Activated CD8-positive, alpha-beta memory T cell treated with anti-CD3 and anti-CD28 coated beads, Interleukin-2, amount 50 U/mL, for 24 hours (primary cell): ENCODE data around the gene CST5.
A peak's percentile ranks its signal among the peaks of the same experiment; 100 is the strongest.
"Not testable (repeated sequence)": the region's sequence is repeated elsewhere in the genome, so short reads cannot be mapped to it uniquely, and the experiment has no call there.

ENCODE experiments used
- DNase-seq: peaks from one replicate; pipeline ENCODE4 v3.0.0-alpha.2; 2020; ENCODE audit errors: extremely low read depth

The CST5 gene

DNA sequence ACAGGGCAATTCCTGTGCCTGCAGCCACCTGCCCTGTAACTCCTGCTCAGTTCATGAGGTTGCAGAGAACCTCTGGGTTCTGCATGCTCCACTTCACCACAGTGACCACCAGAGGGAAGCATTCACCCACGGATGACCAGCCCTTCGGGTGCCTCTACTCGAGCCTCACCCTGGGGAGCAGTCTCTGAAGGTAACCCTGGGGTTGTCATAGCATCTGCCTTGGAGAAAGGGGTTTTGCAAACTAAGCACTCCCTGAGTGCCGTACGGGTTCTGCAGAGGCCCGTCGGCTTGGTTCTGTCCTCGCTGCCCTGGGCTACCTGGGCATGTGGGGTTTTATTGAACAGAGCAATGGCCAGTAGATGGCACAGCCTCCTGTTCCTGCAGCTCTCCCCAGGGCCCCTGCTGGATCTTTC, 10.2 kb upstream of the CST5 start:
- DNase-seq: peak; percentile 35

DNA sequence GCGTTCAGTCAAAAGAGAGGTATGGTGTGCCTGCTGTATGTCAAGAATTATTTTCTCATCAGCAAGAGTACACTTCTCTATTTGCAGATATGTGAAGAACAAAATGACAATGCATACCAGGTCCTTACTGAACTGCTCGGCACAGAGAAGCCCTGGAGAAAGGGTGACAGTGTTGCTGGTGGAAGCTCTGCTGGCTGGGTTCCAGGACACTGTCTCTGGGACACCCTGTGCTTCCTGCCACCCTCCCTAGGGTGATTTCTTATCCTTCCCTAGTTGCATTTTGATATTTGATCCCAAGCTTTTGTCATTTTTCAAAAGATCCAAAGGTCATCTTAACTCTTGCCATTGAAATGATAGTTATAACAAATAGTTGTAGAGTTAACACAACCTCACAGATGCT, 8.3 kb upstream of the CST5 start:
- DNase-seq: no peak

DNA sequence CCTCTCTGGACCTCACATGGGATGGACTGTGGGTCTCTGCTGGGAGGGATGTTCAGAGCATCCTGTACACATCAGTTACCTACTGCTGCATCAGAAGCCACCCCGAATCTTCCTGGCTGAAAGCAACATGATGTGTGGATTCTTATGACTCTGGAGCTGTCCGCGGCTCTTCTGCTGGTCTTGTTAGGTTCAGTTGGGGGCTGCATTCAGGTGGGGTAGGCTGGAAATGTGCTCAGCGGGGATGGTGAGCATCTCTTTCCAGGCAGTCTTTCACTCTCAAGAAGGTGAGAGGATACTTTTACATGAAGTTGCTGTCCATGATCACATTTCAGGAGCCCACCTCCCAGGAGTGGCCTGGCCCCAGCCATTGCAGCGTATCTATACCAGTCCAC, 5.2 kb upstream of the CST5 start:
- DNase-seq: no peak

DNA sequence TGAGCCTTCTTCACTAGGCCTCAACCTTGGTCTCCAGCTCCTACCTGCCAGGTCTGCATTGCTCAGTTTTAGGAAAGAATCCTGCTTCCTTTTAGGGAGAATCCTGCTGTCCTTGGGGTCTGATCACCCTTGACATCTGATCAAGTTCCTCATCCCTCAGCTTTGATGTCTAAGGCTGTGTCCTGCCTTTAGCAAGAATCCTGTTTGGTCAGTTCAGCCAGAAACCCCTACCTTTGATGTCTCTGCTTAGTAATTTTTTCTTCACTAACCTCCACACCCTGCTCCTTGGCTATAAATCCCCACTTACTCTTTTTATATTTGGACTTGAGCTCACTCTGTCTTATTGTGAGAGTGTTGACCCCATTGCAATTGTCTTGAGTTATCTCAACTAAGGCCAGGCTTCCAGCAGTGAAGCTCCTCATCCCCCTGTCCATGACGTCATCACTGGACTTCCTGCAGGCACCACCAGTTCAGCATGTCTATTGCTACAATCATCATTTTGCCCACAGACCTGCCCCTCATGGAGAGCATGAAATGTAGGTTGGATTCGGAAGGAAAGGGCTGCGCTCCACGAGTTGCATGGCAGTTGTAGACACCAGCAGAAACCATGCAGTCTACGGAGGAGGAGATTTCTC, 4.7 kb upstream of the CST5 start:
- DNase-seq: no peak

DNA sequence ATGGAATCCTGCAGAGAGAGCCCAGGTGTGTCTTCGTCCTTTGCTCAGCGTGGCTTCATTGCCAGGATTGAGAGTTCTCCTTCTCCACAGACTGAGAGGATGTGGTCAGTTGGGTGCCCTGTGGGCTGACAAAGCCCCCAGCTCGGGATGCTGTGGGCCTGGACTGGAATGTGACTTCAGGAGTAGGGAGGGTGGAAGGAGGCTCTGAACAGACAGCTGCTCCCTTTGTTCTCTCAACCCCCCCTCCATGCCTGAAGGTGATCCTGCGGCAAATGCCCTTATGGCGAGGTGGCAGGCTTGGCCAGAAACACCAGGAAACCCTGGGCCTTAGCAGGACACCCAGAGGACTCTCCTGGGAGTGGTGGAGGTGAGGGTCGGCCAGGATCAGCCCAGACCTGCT, 1.8 kb upstream of the CST5 start:
- no peak for DNase-seq

DNA sequence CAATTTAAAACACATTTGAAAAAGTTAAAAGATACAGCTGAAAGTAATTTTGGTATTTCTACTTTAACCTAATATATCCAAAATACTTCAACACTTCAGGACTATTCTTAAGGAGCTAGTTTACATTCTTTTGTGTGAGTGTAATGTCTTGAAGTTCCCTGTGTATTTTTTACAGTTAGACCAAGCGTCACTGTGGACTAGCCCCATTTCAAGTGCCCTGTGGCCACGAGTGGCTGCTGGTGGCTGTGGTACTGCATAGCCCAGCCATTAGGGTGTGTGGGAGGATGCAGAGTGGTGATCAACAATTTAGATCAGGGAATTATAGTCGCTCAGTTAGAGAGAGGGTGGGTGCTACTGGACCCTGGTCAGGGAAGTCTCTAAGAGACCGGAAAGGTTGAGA, 869 bp upstream of the CST5 start:
- DNase-seq: no peak

DNA sequence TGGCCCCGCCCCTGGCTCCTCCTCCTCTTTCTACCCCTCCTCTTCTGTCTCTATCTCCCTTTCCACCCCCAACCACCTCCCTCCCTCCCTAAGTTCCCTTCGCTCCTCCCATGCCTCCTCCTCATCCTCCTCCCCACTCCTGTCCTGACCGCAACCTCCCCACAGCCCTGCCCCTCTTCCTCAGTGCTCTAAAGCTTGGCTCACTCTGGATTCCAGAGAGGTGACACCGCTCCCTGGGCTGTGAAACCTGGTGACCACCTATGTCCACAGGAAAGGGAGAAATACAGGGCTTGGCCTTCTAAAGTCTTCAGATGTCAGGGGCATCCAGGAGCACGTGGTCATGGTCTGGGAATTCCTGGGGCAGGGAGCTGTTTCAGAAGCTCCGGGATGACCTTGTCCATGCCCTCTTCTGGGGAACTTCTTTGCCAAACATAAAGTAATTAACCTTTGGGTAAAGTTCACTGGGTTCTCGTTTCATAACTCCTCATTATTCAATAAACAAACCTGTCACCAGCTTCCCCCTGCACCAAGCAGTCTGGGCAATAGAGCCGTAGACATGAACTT, 345 bp upstream of the CST5 start:
- no peak for DNase-seq

DNA sequence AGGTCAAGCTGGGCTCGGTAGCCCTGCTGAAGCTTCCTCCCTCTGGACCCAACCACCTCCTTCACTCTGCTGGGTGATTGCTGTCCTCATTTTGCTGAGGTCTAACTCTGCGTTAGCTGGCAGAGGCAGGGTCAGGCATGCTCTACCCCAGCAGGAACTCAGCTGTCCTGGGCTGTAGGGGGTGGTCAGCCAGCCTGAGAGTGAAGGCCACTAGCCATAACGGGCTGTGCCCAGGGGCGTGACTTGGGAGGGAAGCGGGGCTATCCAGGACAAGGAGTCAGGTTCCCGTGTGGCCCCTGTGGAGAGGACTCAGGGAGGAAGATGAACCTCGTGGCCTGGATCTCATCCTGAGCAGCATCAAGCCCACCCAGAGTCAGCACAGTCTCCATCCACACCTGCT, 761 bp downstream of the CST5 start:
- no peak for DNase-seq

DNA sequence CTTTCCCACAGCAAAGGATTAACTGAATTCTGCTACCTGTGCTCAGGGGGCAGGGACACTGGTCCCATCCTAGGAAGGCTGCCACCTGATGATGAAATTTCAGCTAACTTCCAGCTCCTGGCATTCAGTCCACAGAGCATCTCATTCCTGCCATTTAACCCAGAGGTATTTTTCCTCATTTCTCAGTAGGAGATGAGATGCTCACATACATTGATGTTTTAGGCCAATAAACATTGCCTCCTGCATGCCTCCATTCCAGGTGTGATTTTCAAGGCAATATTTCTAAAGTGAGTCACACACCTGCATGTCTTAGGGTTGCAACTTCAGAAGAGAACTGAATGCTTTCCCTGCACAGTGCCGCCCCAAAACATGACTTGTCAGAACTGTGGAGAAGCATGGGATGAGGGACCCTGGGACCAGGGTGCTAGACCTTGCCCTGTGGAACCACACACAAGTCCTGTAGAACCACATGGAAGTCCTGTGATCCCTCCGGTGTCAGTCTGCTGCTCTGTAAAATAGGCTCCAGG, 1.5 kb downstream of the CST5 start:
- not testable (repeated sequence) for DNase-seq

DNA sequence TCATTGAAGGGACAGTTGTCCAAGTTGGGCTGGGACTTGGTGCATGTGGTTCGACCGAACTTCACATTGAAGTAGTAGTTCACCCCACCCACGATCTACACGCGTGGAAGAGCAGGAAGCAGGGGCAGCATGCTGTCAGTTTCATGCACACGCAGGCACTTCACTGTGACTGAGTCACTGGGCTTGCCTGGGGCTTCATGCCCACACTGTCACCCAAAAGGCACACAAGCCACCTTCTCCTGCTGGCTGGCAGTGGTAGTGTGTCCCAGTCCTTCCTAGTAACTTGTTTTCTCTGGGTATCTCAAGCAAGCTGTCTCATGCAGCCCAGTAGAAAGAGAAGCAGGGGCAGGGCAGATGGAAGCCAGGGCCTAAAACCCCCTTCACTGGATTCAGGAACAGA, 2.0 kb downstream of the CST5 start:
- DNase-seq: no peak

DNA sequence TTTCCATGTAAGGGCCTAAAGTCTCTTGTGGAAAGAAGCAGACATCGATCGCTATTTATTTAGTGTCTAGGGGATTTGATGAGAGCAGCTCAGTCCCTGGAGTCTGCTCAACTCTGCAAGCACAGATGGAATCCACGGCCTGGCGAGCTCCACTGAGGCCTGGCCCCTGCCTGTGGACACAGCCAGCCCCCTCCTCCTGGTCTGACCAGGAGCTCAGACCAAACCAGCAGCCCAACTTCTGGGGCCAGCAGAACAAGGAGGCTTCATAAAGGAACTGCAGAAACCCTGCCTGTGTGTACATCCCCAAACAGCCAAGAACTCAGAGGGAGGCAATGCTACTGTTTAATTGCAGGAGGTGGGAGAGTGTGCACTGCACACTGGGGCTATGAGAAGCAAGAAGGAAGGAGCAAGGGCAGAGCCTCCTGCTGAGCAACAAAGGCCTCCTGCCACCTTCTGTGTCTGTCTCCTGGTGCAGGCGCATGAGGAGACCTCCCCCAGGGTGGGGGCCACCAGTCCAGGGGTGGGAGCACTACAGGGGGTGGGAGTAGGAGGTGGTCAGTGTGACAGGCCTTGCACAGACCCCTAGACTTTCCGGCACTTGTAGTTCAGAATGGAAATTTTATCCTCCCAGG, 3.8 kb downstream of the CST5 start:
- no peak for DNase-seq

DNA sequence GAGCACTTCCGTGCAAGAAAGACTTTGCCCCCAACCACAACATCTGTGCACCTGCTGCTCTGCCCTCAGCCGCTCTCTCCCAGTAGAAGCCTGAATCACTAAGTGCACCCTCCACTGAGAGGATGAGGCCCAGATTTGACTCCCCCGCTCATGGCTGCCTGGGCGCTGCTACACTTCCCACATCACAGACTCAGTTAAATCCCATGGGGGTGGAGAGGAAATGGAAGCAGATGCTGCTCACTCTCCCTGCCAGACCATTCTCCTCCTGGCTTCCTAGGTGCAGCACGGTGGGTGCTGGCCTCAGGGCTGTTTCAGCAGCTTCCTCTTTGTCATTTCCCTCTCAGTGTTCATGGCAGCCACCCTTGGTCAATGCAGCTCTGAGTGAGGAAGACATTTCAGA, 4.8 kb downstream of the CST5 start:
- DNase-seq: no peak

DNA sequence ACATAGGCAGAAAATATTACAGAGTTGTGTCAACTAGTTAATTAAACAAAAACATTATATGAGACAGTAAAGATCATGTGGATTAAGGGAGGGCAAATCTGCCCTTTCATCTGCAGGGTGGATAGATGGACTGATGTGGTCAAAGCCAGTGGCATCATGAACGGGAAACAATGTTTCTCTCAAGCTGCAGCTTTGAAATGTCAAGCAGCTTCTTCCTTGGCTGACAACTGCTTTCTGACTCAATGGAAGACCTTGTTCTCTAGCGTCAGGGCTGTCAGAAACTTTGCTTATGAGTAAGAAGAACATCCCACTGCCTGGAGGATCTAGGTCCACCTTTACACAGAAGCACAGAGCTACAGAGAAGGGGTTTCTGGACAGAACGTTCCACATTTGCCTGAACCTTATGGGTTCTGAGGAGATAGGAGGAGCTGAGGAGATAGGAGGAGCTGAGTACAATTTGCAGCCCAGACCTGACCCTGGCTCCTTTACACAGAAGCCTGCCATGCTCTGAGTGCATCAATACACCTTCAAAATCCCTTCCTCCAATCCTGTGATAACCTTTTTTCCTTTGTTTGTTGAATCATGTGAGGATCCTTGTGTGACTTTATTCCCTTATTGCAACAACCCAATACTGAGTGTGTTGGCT, 6.1 kb downstream of the CST5 start:
- DNase-seq: no peak

DNA sequence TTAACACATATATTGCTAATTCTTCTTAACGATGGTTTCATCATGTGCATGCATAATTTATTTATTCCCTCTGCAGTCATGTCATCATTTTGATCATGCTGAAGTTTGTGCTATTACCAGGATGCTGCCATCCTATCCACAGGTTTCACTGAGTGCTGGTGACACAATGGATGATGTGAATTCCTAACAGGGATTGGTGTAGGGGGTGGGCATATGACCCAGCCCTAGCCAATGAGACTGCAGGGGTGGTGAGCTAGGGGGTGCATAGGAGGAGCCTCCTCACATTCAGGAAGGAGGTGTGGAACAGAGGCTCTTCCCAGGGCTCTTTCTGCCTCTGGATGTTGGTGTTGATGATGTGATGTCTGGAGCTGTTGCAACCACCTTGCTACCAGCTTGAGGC, 7.5 kb downstream of the CST5 start:
- DNase-seq: no peak

DNA sequence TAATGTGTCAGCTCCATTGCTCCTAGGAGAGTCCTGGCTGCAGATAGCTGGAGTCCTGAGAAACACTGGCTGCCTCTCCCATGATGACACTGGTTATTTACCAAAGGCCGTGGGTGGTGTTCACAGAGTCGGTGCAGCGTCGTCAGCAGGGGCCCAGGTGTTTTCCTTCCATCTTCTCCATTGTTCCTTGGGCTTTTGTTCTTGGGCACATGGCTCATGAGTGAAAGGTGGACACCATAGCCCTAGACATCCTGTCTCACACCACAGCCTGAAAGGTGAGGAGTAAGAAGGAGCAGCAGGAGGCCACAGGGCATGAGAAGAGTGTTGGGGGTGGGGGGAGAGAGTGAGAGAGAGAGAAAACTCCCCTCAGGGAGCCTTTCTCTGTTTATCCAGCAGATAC, 9.1 kb downstream of the CST5 start:
- DNase-seq: no peak

DNA sequence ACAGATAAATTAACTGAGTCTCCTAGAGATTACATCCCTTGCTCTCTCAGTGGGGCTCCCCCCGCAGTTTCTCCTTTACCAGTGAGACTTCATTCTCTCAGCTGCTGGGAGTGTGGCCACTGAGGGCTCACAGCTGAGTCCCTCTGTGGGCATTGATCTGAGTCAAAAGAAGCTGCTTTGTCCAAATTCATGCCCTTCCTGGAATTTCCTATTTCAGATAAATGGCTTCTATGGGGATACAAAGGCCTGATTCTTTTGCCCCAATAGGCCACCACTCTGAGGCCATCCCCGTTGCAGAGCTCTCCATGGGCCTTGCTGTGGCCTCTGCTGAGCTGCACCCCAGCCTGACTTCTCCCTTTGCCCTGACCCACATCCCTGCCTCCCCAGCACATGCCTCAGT, 10.0 kb downstream of the CST5 start:
- DNase-seq: no peak

DNA sequence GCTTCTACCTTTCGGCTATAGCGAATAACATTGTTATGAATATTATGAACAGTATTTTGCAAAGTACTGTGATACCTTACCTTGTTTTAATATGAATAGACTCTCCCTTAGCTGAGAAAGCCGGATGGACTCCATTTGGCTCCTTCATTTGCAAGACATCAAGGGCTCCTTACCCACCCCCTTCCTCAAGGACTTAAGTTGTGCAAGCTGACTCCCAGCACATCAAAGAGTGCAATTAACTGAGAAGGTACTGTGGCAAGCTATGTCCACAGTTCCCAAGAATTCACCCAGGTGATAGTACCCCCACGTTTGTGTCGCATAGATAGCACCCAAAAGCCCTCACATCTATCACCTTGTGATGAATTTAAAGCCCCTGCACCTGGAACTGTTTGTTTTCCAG, 11.2 kb downstream of the CST5 start:
- DNase-seq: no peak

DNA sequence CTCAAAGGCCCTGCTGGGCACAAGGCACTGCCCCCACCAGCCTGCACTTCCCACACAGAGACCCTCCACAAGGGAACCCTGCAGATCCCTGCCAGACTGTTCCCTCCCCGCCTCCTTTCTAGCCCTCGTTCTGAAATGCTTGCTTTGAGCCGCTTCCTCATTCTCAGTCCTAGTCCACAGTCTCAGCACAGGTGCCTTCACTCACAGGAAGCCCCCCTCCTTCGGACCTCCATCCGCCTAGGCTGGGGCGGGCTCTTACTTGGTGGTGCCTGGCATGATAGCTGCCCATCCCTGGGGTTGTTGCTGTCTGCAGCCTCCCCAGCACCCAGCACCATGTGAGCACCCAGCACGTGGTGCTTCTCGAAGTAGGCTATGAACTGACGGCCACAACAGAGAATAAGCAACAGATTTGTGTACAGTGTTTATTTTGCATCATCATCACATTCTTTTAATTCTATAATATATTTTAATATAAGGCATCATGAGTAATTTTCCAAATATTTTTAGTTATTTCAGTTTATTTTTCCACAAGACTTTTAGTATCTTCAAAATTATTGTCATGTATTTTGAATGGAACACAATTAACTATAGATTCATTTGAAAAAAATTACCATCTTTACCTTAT, 12.3 kb downstream of the CST5 start:
- no peak for DNase-seq

DNA sequence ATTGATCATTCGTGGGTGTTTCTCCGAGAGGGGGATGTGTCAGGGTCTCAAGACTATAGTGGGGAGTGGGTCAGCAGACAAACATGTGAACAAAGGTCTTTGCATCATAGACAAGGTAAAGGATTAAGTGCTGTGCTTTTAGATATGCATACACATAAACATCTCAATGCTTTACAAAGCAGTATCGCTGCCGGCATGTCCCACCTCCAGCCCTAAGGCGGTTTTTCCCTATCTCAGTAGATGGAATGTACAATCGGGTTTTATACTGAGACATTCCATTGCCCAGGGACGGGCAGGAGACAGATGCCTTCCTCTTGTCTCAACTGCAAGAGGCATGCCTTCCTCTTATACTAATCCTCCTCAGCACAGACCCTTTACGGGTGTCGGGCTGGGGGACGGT, 18.8 kb downstream of the CST5 start:
- not testable (repeated sequence) for DNase-seq

DNA sequence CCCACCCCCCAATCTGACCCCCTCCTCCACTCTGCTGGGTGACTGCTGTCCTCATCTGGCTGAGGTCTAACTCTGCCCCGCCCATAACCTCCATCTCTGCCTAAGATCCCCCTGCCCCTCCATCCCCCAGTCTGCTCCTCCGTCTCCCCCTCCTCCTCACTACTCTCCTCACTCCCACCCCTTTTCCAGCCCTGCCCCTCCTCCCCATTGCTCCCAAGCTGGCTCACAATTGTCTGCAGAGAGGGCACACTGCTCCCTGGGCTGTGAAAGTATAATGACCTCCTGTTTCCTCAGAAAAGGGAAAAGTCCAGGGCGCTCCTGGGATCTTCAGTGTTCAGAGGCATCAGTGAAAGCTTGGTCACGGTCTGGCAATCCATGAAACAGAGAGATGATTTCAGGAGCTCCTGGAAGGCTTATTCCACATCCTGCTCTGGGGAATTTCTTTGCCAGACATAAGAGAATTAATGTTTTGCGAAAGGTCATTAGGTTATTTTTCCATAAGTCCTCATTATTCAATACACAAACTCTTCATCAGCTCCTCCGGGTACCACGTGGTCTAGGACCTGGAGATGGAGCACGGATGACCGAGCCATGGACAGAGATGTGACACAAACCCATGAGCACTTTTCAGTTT, 21.5 kb downstream of the CST5 start:
- no peak for DNase-seq

DNA sequence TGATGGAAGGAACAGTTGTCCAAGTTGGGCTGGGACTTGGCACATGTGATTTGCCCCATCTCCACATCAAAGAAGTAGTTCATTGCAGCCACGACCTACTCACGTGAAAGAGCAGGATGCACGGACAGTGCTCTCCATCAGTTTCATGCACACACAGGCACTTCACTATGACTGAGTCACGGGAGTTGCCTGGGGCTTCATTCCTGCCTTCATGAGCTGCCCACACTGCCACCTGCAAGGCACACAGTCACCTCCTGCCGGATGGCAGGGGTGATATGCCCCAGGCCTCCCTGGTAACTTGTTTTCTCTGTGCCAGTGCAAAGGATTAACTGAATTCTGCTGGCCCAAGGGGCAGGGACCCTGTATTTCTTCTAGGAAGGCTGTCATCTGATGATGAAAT, 22.8 kb downstream of the CST5 start:
- no peak for DNase-seq

DNA sequence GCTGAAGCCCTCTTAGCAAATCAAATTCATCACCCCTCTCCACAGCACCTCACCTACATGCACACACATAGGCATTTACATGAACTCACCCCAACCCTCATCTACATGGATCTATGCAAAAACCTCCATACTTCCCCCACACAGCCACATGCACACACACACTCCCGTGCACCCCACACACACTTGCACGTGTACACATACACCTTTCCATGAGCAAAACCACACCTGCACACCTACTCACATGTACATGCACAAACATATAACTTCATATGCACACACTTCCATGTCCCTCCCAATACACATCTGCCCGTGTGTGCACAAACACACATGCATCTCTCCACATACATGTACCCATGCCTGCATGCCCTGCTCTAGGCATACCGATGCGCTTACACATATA, 23.3 kb downstream of the CST5 start:
- no peak for DNase-seq
